WTC11 (cell line): ENCODE measurements around the gene ATP5IF1. TPM values are rescaled to one million over a fixed set of nuclear protein-coding genes. Genes with fewer than 3 reads are reported as not detected.
A peak's percentile ranks its signal among the peaks of the same experiment; 100 is the strongest.

Experiments
- ATAC-seq: fragments of 200-7000 bp; cut with Tn5 transposase; 2 replicates; pipeline ENCODE4 v1.10.0; 2021; ENCODE audit warnings: mild to moderate bottlenecking, moderate library complexity
- CTCF ChIA-PET: fragments of 300-600 bp; sonication (Branson Sonifier 250); formaldehyde crosslinking; loops from one replicate; lab custom pipeline; 2021; ENCODE audit warnings: antibody characterized with exemption; lab: Charles Lee
- POLR2A ChIA-PET: fragments of 350-600 bp; sonication (Branson Sonifier 250); formaldehyde crosslinking; loops from one replicate; lab custom pipeline; 2021; ENCODE audit warnings: antibody characterized with exemption; lab: Charles Lee
- DNase-seq: peaks from one replicate; pipeline ENCODE4 v3.0.0; 2021; ENCODE audit warnings: low spot score
- H3K27ac Mint-ChIP-seq: 2 replicates; pipeline ENCODE4 v1.8.0; 2021; ENCODE audit warnings: mixed read lengths
- H3K27me3 Mint-ChIP-seq: 2 replicates; pipeline ENCODE4 v1.8.0; 2021; ENCODE audit warnings: low read depth, mild to moderate bottlenecking, moderate library complexity, mixed read lengths
- H3K36me3 Mint-ChIP-seq: 2 replicates; pipeline ENCODE4 v1.8.0; 2021; ENCODE audit warnings: mixed read lengths
- H3K4me1 Mint-ChIP-seq: 2 replicates; pipeline ENCODE4 v1.8.0; 2022; ENCODE audit warnings: mixed read lengths
- H3K4me3 Mint-ChIP-seq: 2 replicates; pipeline ENCODE4 v1.8.0; 2021; ENCODE audit warnings: mild to moderate bottlenecking, moderate library complexity, mixed read lengths
- H3K9me3 Mint-ChIP-seq: 2 replicates; pipeline ENCODE4 v1.8.0; 2021; ENCODE audit warnings: mixed read lengths
- FOXP1 ChIP-seq: sonication (generic); formaldehyde crosslinking; IDR thresholded peaks from 2 replicates; pipeline ENCODE4 v1.8.0; 2022; ENCODE audit warnings: missing genetic modification reagents, mild to moderate bottlenecking, moderate library complexity, borderline replicate concordance
- GABPB1 ChIP-seq: sonication (generic); formaldehyde crosslinking; IDR thresholded peaks from 2 replicates; pipeline ENCODE4 v1.8.1; 2023; ENCODE audit warnings: mild to moderate bottlenecking, missing genetic modification reagents
- MXD4 ChIP-seq: fragments of 250-450 bp; sonication (Bioruptor Pico); IDR thresholded peaks from 2 replicates; pipeline ENCODE4 v1.8.0; 2021; ENCODE audit warnings: mild to moderate bottlenecking, moderate library complexity, borderline replicate concordance
- MYBL2 ChIP-seq: sonication (generic); formaldehyde crosslinking; IDR thresholded peaks from 2 replicates; pipeline ENCODE4 v1.8.1; 2023; ENCODE audit warnings: mild to moderate bottlenecking, moderate library complexity, missing genetic modification reagents
- NFYB ChIP-seq: sonication (generic); formaldehyde crosslinking; conservative IDR thresholded peaks from 2 replicates; pipeline ENCODE4 v1.8.0; 2022; ENCODE audit warnings: low read depth, missing genetic modification reagents
- OVOL2 ChIP-seq: fragments of 250-450 bp; sonication (Bioruptor Pico); IDR thresholded peaks from 2 replicates; pipeline ENCODE4 v1.9.0; 2021; ENCODE audit warnings: mild to moderate bottlenecking, borderline replicate concordance
- RORB ChIP-seq: fragments of 250-450 bp; sonication (Bioruptor Pico); IDR thresholded peaks from 2 replicates; pipeline ENCODE4 v1.9.0; 2021; ENCODE audit warnings: mild to moderate bottlenecking
- SOX15 ChIP-seq: fragments of 250-450 bp; sonication (Bioruptor Pico); IDR thresholded peaks from 2 replicates; pipeline ENCODE4 v1.9.0; 2021; ENCODE audit warnings: mild to moderate bottlenecking
- SP1 ChIP-seq: sonication (generic); formaldehyde crosslinking; conservative IDR thresholded peaks from 2 replicates; pipeline ENCODE4 v1.8.1; 2022; ENCODE audit warnings: missing genetic modification reagents
- TEAD4 ChIP-seq: sonication (generic); formaldehyde crosslinking; IDR thresholded peaks from 2 replicates; pipeline ENCODE4 v1.8.0; 2022; ENCODE audit warnings: mild to moderate bottlenecking, missing genetic modification reagents
- ZBTB21 ChIP-seq: sonication (generic); formaldehyde crosslinking; IDR thresholded peaks from 2 replicates; pipeline ENCODE4 v1.8.1; 2023; ENCODE audit warnings: mild to moderate bottlenecking, missing genetic modification reagents, borderline replicate concordance
- ZNF121 ChIP-seq: sonication (generic); formaldehyde crosslinking; IDR thresholded peaks from 2 replicates; pipeline ENCODE4 v1.8.0; 2023; ENCODE audit warnings: missing genetic modification reagents
- ZNF138 ChIP-seq: sonication (generic); formaldehyde crosslinking; conservative IDR thresholded peaks from 2 replicates; pipeline ENCODE4 v1.8.1; 2022; ENCODE audit warnings: mild to moderate bottlenecking, moderate library complexity, missing genetic modification reagents
- ZNF423 ChIP-seq: fragments of 250-450 bp; sonication (Bioruptor Pico); IDR thresholded peaks from 2 replicates; pipeline ENCODE4 v2.1.2; 2022; ENCODE audit warnings: mild to moderate bottlenecking, moderate library complexity
- total RNA-seq: library from RNA; stranded (reverse); gene quantifications from 3 replicates; pipeline ENCODE4 v1.2.3, GENCODE V29; 2021
- TF ChIP-seq, protein P1 (sequence below): sonication (generic); formaldehyde crosslinking; IDR thresholded peaks from 2 replicates; pipeline ENCODE4 v1.8.0; 2023; ENCODE audit warnings: missing genetic modification reagents, mild to moderate bottlenecking, borderline replicate concordance
- TF ChIP-seq, protein P2 (sequence below): sonication (generic); formaldehyde crosslinking; IDR thresholded peaks from 2 replicates; pipeline ENCODE4 v1.8.1; 2023; ENCODE audit warnings: mild to moderate bottlenecking, missing genetic modification reagents
- TF ChIP-seq, protein P3 (sequence below): sonication (generic); formaldehyde crosslinking; IDR thresholded peaks from 2 replicates; pipeline ENCODE4 v1.8.0; 2022; ENCODE audit warnings: mild to moderate bottlenecking, missing genetic modification reagents

Gene ATP5IF1
- total RNA-seq, 1 experiment from 2014 or later: 201 TPM

DNA sequence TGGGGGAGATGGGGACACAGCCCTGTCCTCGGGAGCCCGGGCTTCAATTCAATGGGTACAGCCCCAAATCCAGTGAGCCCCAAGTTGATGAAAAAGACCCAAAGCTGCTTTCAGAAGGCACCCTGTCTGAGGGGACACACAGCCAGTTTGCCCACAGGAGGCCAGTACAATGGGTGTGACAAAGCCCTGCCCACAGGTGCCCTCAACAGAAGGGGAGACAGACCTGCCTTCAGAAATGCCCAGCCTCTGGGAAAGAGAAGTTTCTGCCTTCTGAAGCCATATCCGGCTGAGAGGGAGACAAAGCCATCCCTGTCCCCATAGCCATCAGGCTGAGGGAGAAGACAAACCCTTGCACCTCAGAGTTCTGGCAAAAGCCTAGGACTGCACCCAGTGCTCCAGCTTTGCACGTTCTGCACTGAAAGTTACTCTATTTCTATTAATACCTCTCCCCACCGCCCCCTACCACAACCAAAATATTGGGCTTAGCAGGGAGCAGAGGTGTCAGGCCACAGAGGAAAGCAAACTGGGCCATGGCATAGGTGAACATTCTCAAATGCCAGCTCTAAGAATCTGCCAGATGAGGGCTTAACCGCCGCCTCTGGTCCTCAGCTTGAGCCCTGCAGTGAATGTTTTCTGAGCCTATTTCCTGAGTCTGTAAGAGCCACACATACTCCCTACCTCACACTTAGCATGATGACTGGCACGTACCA lies 41.4 kb upstream of the ATP5IF1 start:
- TF ChIP-seq GABPB1 (CRISPR knock-in tag) (no peak), TEAD4 (CRISPR knock-in tag) (no peak), RORB (CRISPR knock-in tag) (no peak), MYBL2 (no peak)
- TF ChIP-seq, protein P1, sequence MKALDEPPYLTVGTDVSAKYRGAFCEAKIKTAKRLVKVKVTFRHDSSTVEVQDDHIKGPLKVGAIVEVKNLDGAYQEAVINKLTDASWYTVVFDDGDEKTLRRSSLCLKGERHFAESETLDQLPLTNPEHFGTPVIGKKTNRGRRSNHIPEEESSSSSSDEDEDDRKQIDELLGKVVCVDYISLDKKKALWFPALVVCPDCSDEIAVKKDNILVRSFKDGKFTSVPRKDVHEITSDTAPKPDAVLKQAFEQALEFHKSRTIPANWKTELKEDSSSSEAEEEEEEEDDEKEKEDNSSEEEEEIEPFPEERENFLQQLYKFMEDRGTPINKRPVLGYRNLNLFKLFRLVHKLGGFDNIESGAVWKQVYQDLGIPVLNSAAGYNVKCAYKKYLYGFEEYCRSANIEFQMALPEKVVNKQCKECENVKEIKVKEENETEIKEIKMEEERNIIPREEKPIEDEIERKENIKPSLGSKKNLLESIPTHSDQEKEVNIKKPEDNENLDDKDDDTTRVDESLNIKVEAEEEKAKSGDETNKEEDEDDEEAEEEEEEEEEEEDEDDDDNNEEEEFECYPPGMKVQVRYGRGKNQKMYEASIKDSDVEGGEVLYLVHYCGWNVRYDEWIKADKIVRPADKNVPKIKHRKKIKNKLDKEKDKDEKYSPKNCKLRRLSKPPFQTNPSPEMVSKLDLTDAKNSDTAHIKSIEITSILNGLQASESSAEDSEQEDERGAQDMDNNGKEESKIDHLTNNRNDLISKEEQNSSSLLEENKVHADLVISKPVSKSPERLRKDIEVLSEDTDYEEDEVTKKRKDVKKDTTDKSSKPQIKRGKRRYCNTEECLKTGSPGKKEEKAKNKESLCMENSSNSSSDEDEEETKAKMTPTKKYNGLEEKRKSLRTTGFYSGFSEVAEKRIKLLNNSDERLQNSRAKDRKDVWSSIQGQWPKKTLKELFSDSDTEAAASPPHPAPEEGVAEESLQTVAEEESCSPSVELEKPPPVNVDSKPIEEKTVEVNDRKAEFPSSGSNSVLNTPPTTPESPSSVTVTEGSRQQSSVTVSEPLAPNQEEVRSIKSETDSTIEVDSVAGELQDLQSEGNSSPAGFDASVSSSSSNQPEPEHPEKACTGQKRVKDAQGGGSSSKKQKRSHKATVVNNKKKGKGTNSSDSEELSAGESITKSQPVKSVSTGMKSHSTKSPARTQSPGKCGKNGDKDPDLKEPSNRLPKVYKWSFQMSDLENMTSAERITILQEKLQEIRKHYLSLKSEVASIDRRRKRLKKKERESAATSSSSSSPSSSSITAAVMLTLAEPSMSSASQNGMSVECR (CRISPR knock-in tag): no peak
- TF ChIP-seq, protein P2, sequence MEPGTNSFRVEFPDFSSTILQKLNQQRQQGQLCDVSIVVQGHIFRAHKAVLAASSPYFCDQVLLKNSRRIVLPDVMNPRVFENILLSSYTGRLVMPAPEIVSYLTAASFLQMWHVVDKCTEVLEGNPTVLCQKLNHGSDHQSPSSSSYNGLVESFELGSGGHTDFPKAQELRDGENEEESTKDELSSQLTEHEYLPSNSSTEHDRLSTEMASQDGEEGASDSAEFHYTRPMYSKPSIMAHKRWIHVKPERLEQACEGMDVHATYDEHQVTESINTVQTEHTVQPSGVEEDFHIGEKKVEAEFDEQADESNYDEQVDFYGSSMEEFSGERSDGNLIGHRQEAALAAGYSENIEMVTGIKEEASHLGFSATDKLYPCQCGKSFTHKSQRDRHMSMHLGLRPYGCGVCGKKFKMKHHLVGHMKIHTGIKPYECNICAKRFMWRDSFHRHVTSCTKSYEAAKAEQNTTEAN: no peak
- TF ChIP-seq, all 79 proteins: peak for 0
- Mint-ChIP-seq H3K27ac (no peak overlapping the region), H3K4me3 (no peak overlapping the region), H3K27me3 (no peaks in the 10 kb centered on the region), H3K9me3 (no peaks in the 10 kb centered on the region), H3K4me1 (peaks cover 33% of the 10 kb centered on the region), H3K36me3 (peaks cover 6% of the 10 kb centered on the region; the same call in 1 of the 2 replicates)
- ChIA-PET POLR2A (interaction anchor here (0.6 to 1.4 kb wide), 2 partner anchors 106 to 346 kb away, joined by 4 read pairs; partner anchors contain the start of gene EYA3), CTCF (interaction anchor here (0.9 to 2.8 kb wide), 4 partner anchors 14 to 103 kb away, joined by 3 to 11 read pairs (median 6); no protein-coding TSS in a partner anchor)
- DNase-seq (no peak), ATAC-seq (no peak)

DNA sequence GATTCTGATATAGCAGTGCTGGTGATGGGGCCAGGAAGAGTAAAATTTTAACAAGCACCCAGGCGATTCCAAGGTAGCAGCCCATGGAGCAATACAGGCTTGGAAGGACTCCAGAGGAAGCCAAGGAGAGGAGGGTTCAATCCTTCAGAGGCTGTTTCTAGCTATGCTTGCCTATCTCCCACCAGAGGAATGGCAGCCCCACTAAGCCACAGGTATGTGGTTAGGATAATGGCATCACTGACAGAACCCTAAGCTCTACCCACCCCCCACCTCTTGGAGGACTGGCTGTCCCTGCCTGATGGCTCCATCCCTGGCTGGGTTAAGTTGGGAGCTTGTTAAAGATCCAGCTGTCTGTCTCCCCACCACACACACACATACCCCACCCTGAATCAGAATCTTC lies 40.1 kb upstream of the ATP5IF1 start:
- ATAC-seq: peak; percentile 16
- Mint-ChIP-seq H3K27ac (no peak overlapping the region), H3K36me3 (peaks cover 17% of the 10 kb centered on the region), H3K27me3 (no peaks in the 10 kb centered on the region), H3K4me3 (no peak overlapping the region), H3K4me1 (peaks cover 33% of the 10 kb centered on the region), H3K9me3 (no peaks in the 10 kb centered on the region)
- peak; percentile 31 for DNase-seq
- ChIA-PET POLR2A (interaction anchor here (0.6 to 1.0 kb wide), 2 partner anchors 18 to 134 kb away, joined by 3 to 4 read pairs; no protein-coding TSS in a partner anchor), CTCF (interaction anchor here (0.6 to 2.8 kb wide), 8 partner anchors 13 to 338 kb away, joined by 3 to 25 read pairs (median 4); no protein-coding TSS in a partner anchor)
- no peak for TF ChIP-seq ZBTB21
- TF ChIP-seq ZNF423 (CRISPR knock-in tag): no peak
- TF ChIP-seq MXD4: no peak
- no peak for TF ChIP-seq NFYB (CRISPR knock-in tag)
- TF ChIP-seq, protein P2: no peak
- no peak for TF ChIP-seq ZNF121 (CRISPR knock-in tag)
- no peak for TF ChIP-seq ZNF138 (CRISPR knock-in tag)
- no peak for TF ChIP-seq SOX15 (CRISPR knock-in tag)
- TF ChIP-seq, protein P3, sequence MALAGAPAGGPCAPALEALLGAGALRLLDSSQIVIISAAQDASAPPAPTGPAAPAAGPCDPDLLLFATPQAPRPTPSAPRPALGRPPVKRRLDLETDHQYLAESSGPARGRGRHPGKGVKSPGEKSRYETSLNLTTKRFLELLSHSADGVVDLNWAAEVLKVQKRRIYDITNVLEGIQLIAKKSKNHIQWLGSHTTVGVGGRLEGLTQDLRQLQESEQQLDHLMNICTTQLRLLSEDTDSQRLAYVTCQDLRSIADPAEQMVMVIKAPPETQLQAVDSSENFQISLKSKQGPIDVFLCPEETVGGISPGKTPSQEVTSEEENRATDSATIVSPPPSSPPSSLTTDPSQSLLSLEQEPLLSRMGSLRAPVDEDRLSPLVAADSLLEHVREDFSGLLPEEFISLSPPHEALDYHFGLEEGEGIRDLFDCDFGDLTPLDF (CRISPR knock-in tag): no peak
- no peak for TF ChIP-seq SP1
- TF ChIP-seq OVOL2 (CRISPR knock-in tag): no peak
- TF ChIP-seq FOXP1 (CRISPR knock-in tag): no peak
- TF ChIP-seq, all 79 proteins: peak for 0
